Vagina (tissue), 2 donors: ENCODE results near the gene COL24A1. TPM values are rescaled to one million over a fixed set of nuclear protein-coding genes. Genes with fewer than 3 reads are reported as not detected.
"Not testable (repeated sequence)": the region's sequence is repeated elsewhere in the genome, so short reads cannot be mapped to it uniquely, and the experiment has no call there.

Source experiments
- DNase-seq, 2 donors: peaks; one replicate each; pipeline ENCODE4 v3.0.0-alpha.2; 2017; ENCODE audit errors: extremely low spot score in 2 of 2
- H3K27ac ChIP-seq: fragments of 200-600 bp; sonication (generic); one replicate; pipeline ENCODE4 v1.5.1; 2019
- H3K27me3 ChIP-seq: fragments of 200-600 bp; sonication (generic); one replicate; pipeline ENCODE4 v1.5.1; 2019
- H3K36me3 ChIP-seq, 2 donors: fragments of 200-600 bp; sonication (generic); one replicate each; pipeline ENCODE4 v1.5.1; 2017 to 2019
- H3K4me1 ChIP-seq: fragments of 200-600 bp; sonication (generic); one replicate; pipeline ENCODE4 v1.5.1; 2019
- H3K4me3 ChIP-seq, 2 donors: fragments of 200-600 bp; sonication (generic); 1 replicate in 1 of 2; 2 replicates in 1 of 2; pipeline ENCODE4 v1.5.1; 2016 to 2019
- H3K9me3 ChIP-seq: fragments of 200-600 bp; sonication (generic); one replicate; pipeline ENCODE4 v1.5.1; 2019
- POLR2A ChIP-seq, 2 donors: fragments of 450-650 bp; IDR thresholded peaks; one replicate each; pipeline ENCODE4 v1.6.1; 2017; ENCODE audit warnings: antibody characterized with exemption in 2 of 2, mild to moderate bottlenecking in 2 of 2, moderate library complexity in 2 of 2
- POLR2AphosphoS5 ChIP-seq, 2 donors: sonication (generic); formaldehyde crosslinking; IDR thresholded peaks; one replicate each; pipeline ENCODE4 v1.9.0; 2017; ENCODE audit warnings: antibody characterized with exemption in 2 of 2, mild to moderate bottlenecking in 2 of 2, low read depth in 1 of 2; ENCODE audit not compliant: insufficient read depth in 1 of 2
- intact Hi-C: fragments of 100-400 bp; cut with DNase I; formaldehyde crosslinking; loops from one replicate; pipeline ENCODE4 v1.15.1; 2023
- total RNA-seq: library from RNA; depleted of rRNA; stranded (reverse); fragments of >200 nt; gene quantifications from one replicate; pipeline ENCODE4 v1.2.3, GENCODE V29; 2016
- TF ChIP-seq, protein P1 (sequence below), 3 experiments: fragments of 450-650 bp in 2 of 3; fragments of 200-600 bp in 1 of 3; sonication (generic) in 1 of 3; IDR thresholded peaks; one replicate each; pipeline ENCODE4 v1.5.1; 2017 to 2019; ENCODE audit warnings: antibody characterized with exemption in 3 of 3, mild to moderate bottlenecking in 2 of 3, moderate library complexity in 2 of 3

The COL24A1 gene
- total RNA-seq, 1 donor from 2014 or later, result 0.98 TPM

DNA sequence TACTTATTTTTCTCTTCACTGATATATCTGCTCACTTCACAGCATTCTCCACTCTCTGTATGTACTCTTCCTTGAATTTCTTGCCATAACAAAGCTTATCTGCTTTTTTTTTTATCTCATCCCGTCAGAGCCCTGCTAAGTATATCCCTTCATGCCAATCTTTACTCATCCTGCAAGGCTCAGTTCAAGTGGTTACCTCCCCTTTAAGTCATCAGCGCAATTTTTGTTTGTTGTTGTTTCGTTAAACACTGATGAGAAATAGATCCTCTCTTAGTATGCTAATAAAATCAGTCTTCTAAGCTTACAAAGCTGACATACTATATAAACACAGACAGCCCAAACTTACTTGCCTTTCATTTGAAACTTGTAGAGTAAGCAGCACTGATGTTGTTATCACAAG, 17.8 kb downstream of the COL24A1 start:
- H3K27ac ChIP-seq, result no peak overlapping the region

DNA sequence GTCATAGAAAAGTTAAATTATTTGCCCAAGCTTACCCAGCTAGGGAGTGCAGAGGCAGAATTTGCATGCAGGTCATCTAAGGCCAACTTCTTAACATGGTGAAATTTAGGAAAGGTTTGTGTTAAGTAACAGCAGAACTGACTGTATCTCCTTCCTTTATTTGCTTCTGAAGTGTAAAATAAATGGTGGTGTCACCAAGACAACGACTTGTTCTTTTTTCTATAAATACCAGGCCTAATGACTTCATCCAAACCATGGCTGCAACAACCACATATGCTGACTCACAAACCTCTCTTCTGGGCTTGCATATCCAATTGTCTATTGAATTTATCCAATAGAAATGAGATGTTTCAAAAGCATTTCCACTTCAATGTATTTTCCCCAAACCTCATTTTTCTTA, 19.1 kb downstream of the COL24A1 start:
- intact Hi-C loops, result no loop called here
- Histone ChIP-seq H3K27me3 (no peaks in the 10 kb centered on the region), H3K36me3 (no peaks in the 10 kb centered on the region), H3K4me3 (no peak overlapping the region), H3K4me1 (no peaks in the 10 kb centered on the region), H3K27ac (no peak overlapping the region), H3K9me3 (no peaks in the 10 kb centered on the region)
- DNase-seq, result no peak
- TF ChIP-seq, protein P1, sequence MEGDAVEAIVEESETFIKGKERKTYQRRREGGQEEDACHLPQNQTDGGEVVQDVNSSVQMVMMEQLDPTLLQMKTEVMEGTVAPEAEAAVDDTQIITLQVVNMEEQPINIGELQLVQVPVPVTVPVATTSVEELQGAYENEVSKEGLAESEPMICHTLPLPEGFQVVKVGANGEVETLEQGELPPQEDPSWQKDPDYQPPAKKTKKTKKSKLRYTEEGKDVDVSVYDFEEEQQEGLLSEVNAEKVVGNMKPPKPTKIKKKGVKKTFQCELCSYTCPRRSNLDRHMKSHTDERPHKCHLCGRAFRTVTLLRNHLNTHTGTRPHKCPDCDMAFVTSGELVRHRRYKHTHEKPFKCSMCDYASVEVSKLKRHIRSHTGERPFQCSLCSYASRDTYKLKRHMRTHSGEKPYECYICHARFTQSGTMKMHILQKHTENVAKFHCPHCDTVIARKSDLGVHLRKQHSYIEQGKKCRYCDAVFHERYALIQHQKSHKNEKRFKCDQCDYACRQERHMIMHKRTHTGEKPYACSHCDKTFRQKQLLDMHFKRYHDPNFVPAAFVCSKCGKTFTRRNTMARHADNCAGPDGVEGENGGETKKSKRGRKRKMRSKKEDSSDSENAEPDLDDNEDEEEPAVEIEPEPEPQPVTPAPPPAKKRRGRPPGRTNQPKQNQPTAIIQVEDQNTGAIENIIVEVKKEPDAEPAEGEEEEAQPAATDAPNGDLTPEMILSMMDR (IDR thresholded peaks at IDR 0.05), result no peak
- TF ChIP-seq POLR2AphosphoS5 (IDR thresholded peaks at IDR 0.05; ENCODE audit: insufficient read depth in 1 of 2, low read depth in 1 of 2), result no peak

More for the DNA sequence above, 17.8 kb downstream of the COL24A1 start:
- intact Hi-C loops, result no loop called here
- TF ChIP-seq POLR2A (IDR thresholded peaks at IDR 0.05) (no peak), POLR2AphosphoS5 (IDR thresholded peaks at IDR 0.05; ENCODE audit: insufficient read depth in 1 of 2, low read depth in 1 of 2) (no peak)
- TF ChIP-seq, protein P1 (IDR thresholded peaks at IDR 0.05), result no peak
- Histone ChIP-seq H3K4me3 (no peak overlapping the region), H3K27me3 (no peaks in the 10 kb centered on the region), H3K36me3 (no peaks in the 10 kb centered on the region), H3K4me1 (no peaks in the 10 kb centered on the region), H3K9me3 (no peaks in the 10 kb centered on the region)
- DNase-seq, result no peak

DNA sequence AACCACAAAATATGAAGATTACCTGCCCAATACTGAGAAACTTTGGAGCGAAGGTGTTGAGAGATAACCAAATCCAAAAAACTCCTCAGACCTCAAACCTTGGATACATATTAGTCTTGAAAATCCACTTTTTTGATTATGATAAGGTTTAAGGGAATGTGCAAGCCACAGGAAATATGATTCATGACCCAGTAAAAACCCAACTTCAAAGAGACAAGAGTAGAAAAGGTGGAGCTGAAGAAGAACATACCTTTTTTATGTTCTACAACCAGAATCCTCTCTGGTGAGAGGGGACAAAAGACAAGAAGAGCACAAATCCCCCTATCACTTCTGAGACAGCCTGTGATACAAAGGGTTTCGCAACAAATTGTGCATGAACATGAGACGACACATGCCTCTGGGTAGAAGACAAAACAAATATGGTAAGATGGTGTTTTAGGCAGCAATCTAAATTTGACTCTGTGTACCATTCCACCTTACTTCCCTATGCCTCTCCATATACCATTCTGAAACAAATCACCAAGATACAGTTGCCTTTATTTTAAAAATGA, 37.3 kb downstream of the COL24A1 start:
- H3K27me3 ChIP-seq, result no peaks in the 10 kb centered on the region
- H3K36me3 ChIP-seq, result no peaks in the 10 kb centered on the region
- H3K4me1 ChIP-seq, result no peaks in the 10 kb centered on the region
- no peaks in the 10 kb centered on the region for H3K9me3 ChIP-seq
- H3K27ac ChIP-seq, result no peak overlapping the region
- no peak overlapping the region for H3K4me3 ChIP-seq
- TF ChIP-seq POLR2AphosphoS5 (IDR thresholded peaks at IDR 0.05; ENCODE audit: insufficient read depth in 1 of 2, low read depth in 1 of 2) (no peak), POLR2A (IDR thresholded peaks at IDR 0.05) (no peak)
- TF ChIP-seq, protein P1 (IDR thresholded peaks at IDR 0.05), result no peak
- DNase-seq, result no peak
- intact Hi-C loops, result no loop called here

DNA sequence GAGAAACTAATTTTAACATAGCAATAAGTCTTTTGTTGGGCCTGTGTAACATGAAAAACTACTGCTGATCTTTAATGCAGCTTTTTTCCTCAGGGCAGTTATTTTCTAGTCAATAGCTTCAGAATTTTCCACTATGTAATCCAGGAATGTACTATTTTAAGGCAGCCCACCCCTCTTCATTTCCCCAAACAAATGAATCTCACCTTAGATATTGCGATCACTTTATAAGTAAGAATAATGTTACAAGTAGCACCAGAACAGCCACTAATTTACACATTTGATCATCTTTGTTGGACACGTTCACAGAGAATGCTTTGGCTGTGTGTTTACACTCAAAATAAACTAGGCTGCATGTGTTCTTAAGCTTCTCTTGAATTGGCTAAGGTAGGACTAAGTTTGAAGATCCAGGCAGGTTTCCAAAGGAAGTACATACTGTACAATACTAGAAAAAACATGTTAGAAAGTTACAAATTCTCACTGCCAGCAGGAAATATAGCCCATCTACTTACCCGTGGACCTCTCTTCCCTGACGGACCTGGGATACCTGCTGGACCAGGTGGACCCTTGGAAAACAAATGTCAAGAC, 41.7 kb downstream of the COL24A1 start:
- Histone ChIP-seq H3K4me3 (no peak overlapping the region), H3K4me1 (no peaks in the 10 kb centered on the region), H3K36me3 (no peaks in the 10 kb centered on the region), H3K9me3 (no peaks in the 10 kb centered on the region), H3K27ac (no peak overlapping the region), H3K27me3 (no peaks in the 10 kb centered on the region)
- DNase-seq, result no peak
- TF ChIP-seq, protein P1 (IDR thresholded peaks at IDR 0.05), result no peak
- no peak for TF ChIP-seq POLR2AphosphoS5 (IDR thresholded peaks at IDR 0.05; ENCODE audit: insufficient read depth in 1 of 2, low read depth in 1 of 2)
- TF ChIP-seq POLR2A (IDR thresholded peaks at IDR 0.05), result no peak
- intact Hi-C loops, result no loop called here

DNA sequence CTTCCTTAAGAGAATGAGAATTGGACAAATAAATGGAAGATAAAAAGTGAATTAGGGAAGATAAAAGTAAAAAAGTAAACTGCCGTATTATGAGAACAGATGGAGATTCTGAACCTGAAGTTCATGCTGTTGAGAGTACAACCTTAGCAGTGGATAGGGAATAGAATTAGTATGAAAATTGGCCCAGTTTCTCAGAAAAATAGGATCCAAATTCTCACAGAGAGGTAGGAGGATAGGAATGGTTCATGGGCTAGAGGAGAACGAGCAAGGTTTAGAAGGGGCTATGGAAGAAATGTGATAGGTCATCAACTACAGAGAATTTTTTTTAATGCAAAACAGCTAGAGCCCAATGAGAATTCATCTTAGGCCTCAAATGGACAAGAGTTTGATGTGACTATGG, 42.3 kb downstream of the COL24A1 start:
- TF ChIP-seq POLR2A (IDR thresholded peaks at IDR 0.05), result no peak
- no peak for TF ChIP-seq POLR2AphosphoS5 (IDR thresholded peaks at IDR 0.05; ENCODE audit: insufficient read depth in 1 of 2, low read depth in 1 of 2)
- TF ChIP-seq, protein P1 (IDR thresholded peaks at IDR 0.05), result no peak

DNA sequence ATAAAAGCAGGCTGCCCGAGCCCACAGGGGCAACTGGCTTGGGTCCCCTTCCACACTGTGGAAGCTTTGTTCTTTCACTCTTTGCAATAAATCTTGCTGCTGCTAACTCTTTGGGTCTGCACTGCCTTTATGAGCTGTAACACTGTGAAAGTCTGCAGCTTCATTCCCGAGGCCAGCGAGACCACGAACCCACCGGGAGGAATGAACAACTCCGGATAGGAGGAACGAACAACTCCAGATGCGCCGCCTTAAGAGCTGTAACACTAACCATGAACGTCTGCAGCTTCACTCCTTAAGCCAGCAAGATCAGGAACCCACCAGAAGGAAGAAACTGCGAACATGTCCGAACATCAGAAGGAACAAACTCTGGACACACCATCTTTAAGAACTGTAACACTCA, 45.0 kb downstream of the COL24A1 start:
- not testable (repeated sequence) for DNase-seq

More for the DNA sequence above, 42.3 kb downstream of the COL24A1 start:
- Histone ChIP-seq H3K36me3 (no peaks in the 10 kb centered on the region), H3K4me3 (no peak overlapping the region), H3K27me3 (no peaks in the 10 kb centered on the region), H3K4me1 (no peaks in the 10 kb centered on the region), H3K9me3 (no peaks in the 10 kb centered on the region), H3K27ac (no peak overlapping the region)
- intact Hi-C loops, result no loop called here
- no peak for DNase-seq

More for the DNA sequence above, 45.0 kb downstream of the COL24A1 start:
- H3K4me1 ChIP-seq, intact Hi-C loops, H3K27me3 ChIP-seq, H3K9me3 ChIP-seq, H3K27ac ChIP-seq, H3K36me3 ChIP-seq, H3K4me3 ChIP-seq: not testable (repeated sequence)
